RWPE1 (cell line): ENCODE results near the gene ADIPOQ.
"Not testable (repeated sequence)": the region's sequence is repeated elsewhere in the genome, so short reads cannot be mapped to it uniquely, and the experiment has no call there.

Source experiments
- CTCF ChIA-PET: fragments of 350-600 bp; sonication (Branson Sonifier 250); formaldehyde crosslinking; extraction: SDS; loops from one replicate; lab custom pipeline; 2021; lab: Yijun Ruan, JAX
- POLR2A ChIA-PET: fragments of 400-600 bp; formaldehyde crosslinking; extraction: SDS; loops from one replicate; lab custom pipeline; 2020; ENCODE audit warnings: antibody characterized with exemption; ENCODE audit not compliant: low non-redundant PET; lab: Yijun Ruan, JAX
- DNase-seq: peaks from one replicate; pipeline ENCODE4 v3.0.0; 2012; ENCODE audit warnings: low spot score
- H3K27ac ChIP-seq: fragments of 450-650 bp; 2 replicates; pipeline ENCODE4 v1.5.1; 2017
- TF ChIP-seq, protein P1 (sequence below): fragments of 450-650 bp; conservative IDR thresholded peaks from 2 replicates; pipeline ENCODE4 v1.5.1; 2017; ENCODE audit warnings: low read depth, mild to moderate bottlenecking

ADIPOQ gene

GRCh38 chr3:186870421-186871201 lies 28.1 kb downstream of the ADIPOQ start:
- H3K27ac ChIP-seq = no peak overlapping the region
- TF ChIP-seq, protein P1, sequence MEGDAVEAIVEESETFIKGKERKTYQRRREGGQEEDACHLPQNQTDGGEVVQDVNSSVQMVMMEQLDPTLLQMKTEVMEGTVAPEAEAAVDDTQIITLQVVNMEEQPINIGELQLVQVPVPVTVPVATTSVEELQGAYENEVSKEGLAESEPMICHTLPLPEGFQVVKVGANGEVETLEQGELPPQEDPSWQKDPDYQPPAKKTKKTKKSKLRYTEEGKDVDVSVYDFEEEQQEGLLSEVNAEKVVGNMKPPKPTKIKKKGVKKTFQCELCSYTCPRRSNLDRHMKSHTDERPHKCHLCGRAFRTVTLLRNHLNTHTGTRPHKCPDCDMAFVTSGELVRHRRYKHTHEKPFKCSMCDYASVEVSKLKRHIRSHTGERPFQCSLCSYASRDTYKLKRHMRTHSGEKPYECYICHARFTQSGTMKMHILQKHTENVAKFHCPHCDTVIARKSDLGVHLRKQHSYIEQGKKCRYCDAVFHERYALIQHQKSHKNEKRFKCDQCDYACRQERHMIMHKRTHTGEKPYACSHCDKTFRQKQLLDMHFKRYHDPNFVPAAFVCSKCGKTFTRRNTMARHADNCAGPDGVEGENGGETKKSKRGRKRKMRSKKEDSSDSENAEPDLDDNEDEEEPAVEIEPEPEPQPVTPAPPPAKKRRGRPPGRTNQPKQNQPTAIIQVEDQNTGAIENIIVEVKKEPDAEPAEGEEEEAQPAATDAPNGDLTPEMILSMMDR = no peak
- CTCF ChIA-PET = no interaction called here
- DNase-seq = no peak
- POLR2A ChIA-PET = no interaction called here

GRCh38 chr3:186871403-186871924 lies 29.0 kb downstream of the ADIPOQ start:
- TF ChIP-seq, protein P1 = no peak
- CTCF ChIA-PET = no interaction called here
- POLR2A ChIA-PET = no interaction called here
- DNase-seq = no peak
- H3K27ac ChIP-seq = no peak overlapping the region

DNA sequence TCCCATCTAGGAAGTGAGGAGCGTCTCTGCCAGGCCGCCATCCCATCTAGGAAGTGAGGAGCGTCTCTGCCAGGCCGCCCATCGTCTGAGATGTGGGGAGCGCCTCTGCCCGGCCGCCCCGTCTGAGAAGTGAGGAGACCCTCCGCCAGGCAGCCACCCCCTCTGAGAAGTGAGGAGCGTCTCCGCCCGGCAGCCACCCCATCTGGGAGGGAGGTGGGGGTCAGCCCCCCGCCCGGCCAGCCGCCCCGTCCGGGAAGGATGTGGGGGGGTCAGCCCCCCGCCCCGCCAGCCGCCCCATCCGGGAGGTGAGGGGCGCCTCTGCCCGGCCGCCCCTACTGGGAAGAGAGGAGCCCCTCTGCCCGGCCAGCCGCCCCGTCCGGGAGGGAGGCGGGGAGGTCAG lies 31.3 kb downstream of the ADIPOQ start:
- POLR2A ChIA-PET, H3K27ac ChIP-seq, CTCF ChIA-PET, DNase-seq: not testable (repeated sequence)

DNA sequence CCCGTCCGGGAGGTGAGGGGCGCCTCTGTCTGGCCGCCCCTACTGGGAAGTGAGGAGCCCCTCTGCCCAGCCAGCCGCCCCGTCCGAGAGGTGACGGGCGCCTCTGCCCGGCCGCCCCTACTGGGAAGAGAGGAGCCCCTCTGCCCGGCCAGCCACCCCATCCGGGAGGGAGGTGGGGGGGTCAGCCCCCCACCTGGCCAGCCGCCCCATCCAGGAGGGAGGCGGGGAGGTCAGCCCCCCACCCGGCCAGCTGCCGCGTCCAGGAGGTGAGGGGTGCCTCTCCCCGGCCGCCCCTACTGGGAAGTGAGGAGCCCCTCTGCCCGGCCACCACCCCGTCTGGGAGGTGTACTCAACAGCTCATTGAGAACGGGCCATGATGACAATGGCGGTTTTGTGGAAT lies 31.7 kb downstream of the ADIPOQ start:
- H3K27ac ChIP-seq, DNase-seq, CTCF ChIA-PET, POLR2A ChIA-PET: not testable (repeated sequence)

DNA sequence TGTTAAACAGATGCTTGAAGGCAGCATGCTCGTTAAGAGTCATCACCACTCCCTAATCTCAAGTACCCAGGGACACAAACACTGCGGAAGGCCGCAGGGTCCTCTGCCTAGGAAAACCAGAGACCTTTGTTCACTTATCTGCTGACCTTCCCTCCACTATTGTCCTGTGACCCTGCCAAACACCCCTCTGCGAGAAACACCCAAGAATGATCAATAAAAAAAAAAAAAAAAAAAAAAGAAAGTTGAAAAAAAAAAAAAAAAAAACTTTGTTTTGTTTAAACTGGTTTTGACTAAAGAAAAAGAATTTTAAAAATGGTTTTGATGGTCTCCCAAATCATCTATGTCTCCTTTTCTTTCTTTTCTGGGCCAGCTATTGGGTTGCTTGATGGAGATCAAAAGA lies 32.3 kb downstream of the ADIPOQ start:
- CTCF ChIA-PET, H3K27ac ChIP-seq, POLR2A ChIA-PET, DNase-seq: not testable (repeated sequence)

GRCh38 chr3:186875708-186876107 lies 33.2 kb downstream of the ADIPOQ start:
- CTCF ChIA-PET = no interaction called here
- no peak for DNase-seq
- H3K27ac ChIP-seq = no peak overlapping the region
- TF ChIP-seq, protein P1 = no peak
- POLR2A ChIA-PET = no interaction called here

DNA sequence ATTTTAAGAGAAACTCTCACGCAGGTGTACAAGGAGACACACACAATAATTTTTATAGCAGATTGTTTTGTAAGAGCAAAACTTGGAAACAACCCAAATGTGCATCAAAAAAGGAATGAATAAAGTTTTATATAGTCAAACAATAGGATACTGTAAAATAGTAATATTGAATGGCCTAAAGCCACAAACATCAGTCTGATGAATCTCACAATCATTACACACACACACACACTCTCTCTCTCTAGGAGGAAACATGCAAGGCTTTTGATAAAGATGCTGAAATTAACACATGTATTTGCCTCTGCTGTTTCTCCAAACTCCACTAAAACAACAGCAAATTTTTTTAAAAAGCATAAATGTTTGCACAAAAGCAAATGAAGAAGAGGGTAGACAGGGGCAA lies 37.3 kb downstream of the ADIPOQ start:
- CTCF ChIA-PET = no interaction called here
- no peak for DNase-seq
- no peak overlapping the region for H3K27ac ChIP-seq
- TF ChIP-seq, protein P1 = no peak
- POLR2A ChIA-PET = no interaction called here

DNA sequence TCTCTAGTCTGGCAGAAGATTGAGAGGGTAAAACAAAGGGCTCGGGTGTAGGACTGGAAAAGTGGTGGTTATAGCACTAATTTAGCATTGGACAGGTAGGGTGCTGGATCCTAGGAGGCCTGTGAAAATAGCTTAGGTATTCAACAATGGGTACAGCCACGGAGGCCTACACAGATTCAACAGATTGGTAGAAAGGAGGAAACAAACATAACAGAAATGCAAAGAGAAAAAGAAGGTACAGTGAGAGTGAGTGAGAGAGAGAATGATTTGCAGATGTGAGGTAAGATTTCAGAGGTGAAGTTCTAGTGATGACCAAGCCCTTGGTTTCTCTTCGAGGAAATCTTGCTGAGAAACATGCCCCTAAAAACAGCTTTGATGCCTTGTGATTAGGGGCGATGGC lies 37.9 kb downstream of the ADIPOQ start:
- ChIA-PET POLR2A (no interaction called here), CTCF (interaction anchor here (1.1 kb wide), 1 partner anchor 20 kb away, joined by 3 read pairs; no protein-coding TSS in a partner anchor)
- DNase-seq = no peak
- TF ChIP-seq, protein P1 = no peak
- no peak overlapping the region for H3K27ac ChIP-seq
